Fibroblast of pulmonary artery (primary cell): ENCODE data around the gene BPIFB1.

Experiments used
- DNase-seq: peaks from one replicate; pipeline ENCODE4 v3.0.0-alpha.2; 2010; ENCODE audit warnings: low read depth
- H3K4me3 ChIP-seq: replicated peaks from 2 replicates; pipeline ENCODE4 v1.5.1; 2011; ENCODE audit warnings: low read depth, mild to moderate bottlenecking, control low read depth, low read length, moderate library complexity
- CTCF ChIP-seq: IDR thresholded peaks from 2 replicates; pipeline ENCODE4 v1.5.1; 2011; ENCODE audit warnings: mild to moderate bottlenecking, control low read depth, low read length, inconsistent platforms; ENCODE audit errors: missing control alignments

The BPIFB1 gene

GRCh38 chr20:33310327-33310899 is 27.4 kb downstream of the BPIFB1 start:
- TF ChIP-seq CTCF, result no peak
- DNase-seq, result no peak
- no peak overlapping the region for H3K4me3 ChIP-seq

GRCh38 chr20:33311011-33311410 is 28.0 kb downstream of the BPIFB1 start:
- DNase-seq, result no peak
- no peak overlapping the region for H3K4me3 ChIP-seq
- no peak for TF ChIP-seq CTCF

GRCh38 chr20:33311996-33312395 is 29.0 kb downstream of the BPIFB1 start:
- DNase-seq, result no peak
- TF ChIP-seq CTCF, result no peak
- H3K4me3 ChIP-seq, result no peak overlapping the region

GRCh38 chr20:33312583-33312982 is 29.6 kb downstream of the BPIFB1 start:
- DNase-seq, result no peak
- TF ChIP-seq CTCF, result no peak

GRCh38 chr20:33313686-33314314 is 30.8 kb downstream of the BPIFB1 start:
- DNase-seq, result no peak
- no peak for TF ChIP-seq CTCF
- H3K4me3 ChIP-seq, result no peak overlapping the region

More at GRCh38 chr20:33312583-33312982, 29.6 kb downstream of the BPIFB1 start:
- H3K4me3 ChIP-seq, result no peak overlapping the region

GRCh38 chr20:33316343-33316742 is 33.3 kb downstream of the BPIFB1 start:
- no peak for TF ChIP-seq CTCF
- no peak for DNase-seq
- no peak overlapping the region for H3K4me3 ChIP-seq

GRCh38 chr20:33316958-33317357 is 33.9 kb downstream of the BPIFB1 start:
- no peak overlapping the region for H3K4me3 ChIP-seq
- DNase-seq, result no peak
- TF ChIP-seq CTCF, result no peak
